Measurements from ENCODE around the gene GPSM1.

The GPSM1 gene

GRCh38 chr9:136363949-136364748, 36.8 kb downstream of the GPSM1 start:
- no peak for DNase-seq

GRCh38 chr9:136364942-136365774, 37.8 kb downstream of the GPSM1 start:
- no peak for DNase-seq

GRCh38 chr9:136365775-136366222, 38.5 kb downstream of the GPSM1 start:
- DNase-seq = no peak

- no peak for DNase-seq
Measured at GRCh38 chr9:136366826-136367225, 39.5 kb downstream of the GPSM1 start.

GRCh38 chr9:136367296-136368145, 40.2 kb downstream of the GPSM1 start:
- DNase-seq = no peak

- DNase-seq = no peak
Measured at GRCh38 chr9:136368190-136368589, 40.9 kb downstream of the GPSM1 start.

- no peak for DNase-seq
Measured at GRCh38 chr9:136370037-136370436, 42.7 kb downstream of the GPSM1 start.

GRCh38 chr9:136370687-136371532, 43.6 kb downstream of the GPSM1 start:
- DNase-seq = no peak

- no peak for DNase-seq
Measured at GRCh38 chr9:136371533-136371880, 44.2 kb downstream of the GPSM1 start.

GRCh38 chr9:136372006-136372405, 44.7 kb downstream of the GPSM1 start:
- DNase-seq = no peak

- peak in 1 of 2 donors; percentile 62 for DNase-seq
Measured at GRCh38 chr9:136372561-136373299, 45.4 kb downstream of the GPSM1 start.

GRCh38 chr9:136373300-136374182, 46.2 kb downstream of the GPSM1 start, which contains the start of gene CARD9:
Gene CARD9, minus strand, starts transcription at chr9:136373669. Its CDS starts 1,591 bp downstream, at chr9:136372078.
- DNase-seq = peak; percentile 15 to 64

- DNase-seq = no peak
Measured at GRCh38 chr9:136374183-136374575, 46.8 kb downstream of the GPSM1 start.

GRCh38 chr9:136375096-136375495, 47.8 kb downstream of the GPSM1 start:
- no peak for DNase-seq

GRCh38 chr9:136376457-136376856, 49.1 kb downstream of the GPSM1 start:
- DNase-seq = no peak

- no peak for DNase-seq
Measured at GRCh38 chr9:136377341-136378169, 50.2 kb downstream of the GPSM1 start.

GRCh38 chr9:136378170-136379002, 51.0 kb downstream of the GPSM1 start:
- DNase-seq = no peak

GRCh38 chr9:136379003-136379287, 51.6 kb downstream of the GPSM1 start:
- DNase-seq = no peak

- no peak for DNase-seq
Measured at GRCh38 chr9:136379401-136379800, 52.1 kb downstream of the GPSM1 start.
